ENCODE results near the gene C16orf90. TPM values are rescaled to one million over a fixed set of nuclear protein-coding genes. Genes with fewer than 3 reads are reported as not detected.

Gene C16orf90
- polyA plus RNA-seq, 1 of the 3 experiments (the other 2 are of a cell fraction), result not detected

- 93% methylated on average over 16 of the region's 20 CpGs for WGBS (ENCODE audit: low lambda C conversion rate)
- Histone ChIP-seq H3K27me3 (ENCODE audit: insufficient read depth) (no peaks in the 10 kb centered on the region), H3K9me3 (no peaks in the 10 kb centered on the region), H3K36me3 (replicated peaks in 1 of 2; ENCODE audit: control insufficient read depth in 1 of 2, insufficient read depth in 2 of 2, low read length in 1 of 2) (peaks cover 0 to 6% of the 10 kb centered on the region in 2 experiments), H3K27ac (ENCODE audit: low read depth in 2 of 2, low read length in 1 of 2) (no peak overlapping the region), H3F3A (replicated peaks; ENCODE audit: insufficient read depth) (no peaks in the 10 kb centered on the region), H3K9ac (no peak overlapping the region), H3K4me2 (no peak overlapping the region), H2AFZ (ENCODE audit: low read depth) (no peak overlapping the region), H3K4me3 (ENCODE audit: low read depth in 2 of 2, low read length in 1 of 2) (no peak overlapping the region), H3K4me1 (ENCODE audit: control insufficient read depth in 1 of 2, insufficient read depth in 2 of 2, low read depth in 1 of 2, low read length in 1 of 2) (no peaks in the 10 kb centered on the region; a peak in 1 of 4 replicates), H3K9me2 (no peaks in the 10 kb centered on the region), H4K20me1 (ENCODE audit: insufficient read depth) (peaks cover 97% of the 10 kb centered on the region), H3K79me2 (ENCODE audit: insufficient read depth) (peaks cover 99% of the 10 kb centered on the region)
- ChIA-PET CTCF (interaction anchor here (0.6 to 1.3 kb wide), 4 partner anchors 12 to 384 kb away, joined by 3 to 4 read pairs (median 3); no protein-coding TSS in a partner anchor), POLR2A (no interaction called here)
- no peak for DNase-seq
- TF ChIP-seq RAD21 (IDR thresholded peaks at IDR 0.05; ENCODE audit: low read length) (no peak), NFIC (IDR thresholded peaks at IDR 0.05; ENCODE audit: borderline replicate concordance) (no peak), POLR2AphosphoS5 (IDR thresholded peaks at IDR 0.05; ENCODE audit: low read depth, low read length) (no peak), TCF12 (IDR thresholded peaks at IDR 0.05) (no peak), ELF1 (IDR thresholded peaks at IDR 0.05) (no peak), USF1 (IDR thresholded peaks at IDR 0.05; ENCODE audit: borderline replicate concordance, low read depth) (no peak), GATA2 (CRISPR knock-in tag; IDR thresholded peaks at IDR 0.05) (no peak), RCOR1 (IDR thresholded peaks at IDR 0.05; ENCODE audit: low read length) (no peak), TAF1 (IDR thresholded peaks at IDR 0.05; ENCODE audit: borderline replicate concordance, low read depth, low read length) (no peak), RFX5 (IDR thresholded peaks at IDR 0.05; ENCODE audit: low read length) (no peak), FOXM1 (IDR thresholded peaks at IDR 0.05; ENCODE audit: low read depth) (no peak), CHD2 (IDR thresholded peaks at IDR 0.05; ENCODE audit: low read length, partially characterized antibody) (no peak), FOSL2 (IDR thresholded peaks at IDR 0.05; ENCODE audit: borderline replicate concordance, low read depth) (no peak), JUND (IDR thresholded peaks at IDR 0.05) (no peak), YY1 (IDR thresholded peaks at IDR 0.05; ENCODE audit: low read depth) (no peak), MAX (IDR thresholded peaks at IDR 0.05; ENCODE audit: low read depth) (no peak), PBX3 (IDR thresholded peaks at IDR 0.05) (no peak), REST (IDR thresholded peaks at IDR 0.05; ENCODE audit: low read depth, low read length) (no peak)
Measured at GRCh38 chr16:3471518-3472176, 23.6 kb downstream of the C16orf90 start.

Data from SK-N-SH (cell line).